ENCODE measurements around the gene ALX4. TPM values are rescaled to one million over a fixed set of nuclear protein-coding genes. Genes with fewer than 3 reads are reported as not detected.

The ALX4 gene
- total and polyA plus RNA-seq, 2 of the 8 experiments (the other 6 are each of a cell fraction or from before 2014, with no cell fraction given), result not detected

- TF ChIP-seq CHD2 (IDR thresholded peaks at IDR 0.05; ENCODE audit: low read length) (no peak), JUN (IDR thresholded peaks at IDR 0.05; ENCODE audit: low read depth, low read length) (no peak), SRF (IDR thresholded peaks at IDR 0.05; ENCODE audit: low read depth, low read length) (no peak)
Observed at GRCh38 chr11:44282620-44283019, 27.3 kb downstream of the ALX4 start (continued).
